A549 (cell line): ENCODE measurements around the gene MBTPS2.

Experiments
- CTCF ChIP-seq: fragments of >200 bp; sonication (Bioruptor Twin); formaldehyde crosslinking; IDR thresholded peaks from 3 replicates; pipeline ENCODE4 v1.5.1; 2016
- EHF ChIP-seq: fragments of 250-450 bp; sonication (Bioruptor Pico); IDR thresholded peaks from 2 replicates; pipeline ENCODE4 v1.5.0; 2020; ENCODE audit warnings: mild to moderate bottlenecking
- EP300 ChIP-seq, 2 experiments: fragments of >200 bp; sonication (Bioruptor Twin); formaldehyde crosslinking; IDR thresholded peaks; 2 replicates in 1 of 2; 3 replicates in 1 of 2; pipeline ENCODE4 v1.6.1; 2016 to 2017
- ESRRA ChIP-seq: fragments of 150-350 bp; IDR thresholded peaks from 2 replicates; pipeline ENCODE4 v1.6.1; 2014; ENCODE audit warnings: mild to moderate bottlenecking, low read length, borderline replicate concordance
- HOXA7 ChIP-seq: fragments of 250-450 bp; sonication (Bioruptor Pico); IDR thresholded peaks from 2 replicates; pipeline ENCODE4 v1.5.0; 2020; ENCODE audit warnings: mild to moderate bottlenecking, moderate library complexity
- JUNB ChIP-seq: fragments of >200 bp; sonication (Bioruptor Twin); formaldehyde crosslinking; IDR thresholded peaks from 2 replicates; pipeline ENCODE4 v1.6.1; 2016
- PHF8 ChIP-seq: fragments of 200-600 bp; sonication (generic); IDR thresholded peaks from 2 replicates; pipeline ENCODE4 v1.6.1; 2016; ENCODE audit warnings: low read depth, mild to moderate bottlenecking, antibody characterized with exemption, moderate library complexity, borderline replicate concordance
- POLR2A ChIP-seq: IDR thresholded peaks from 2 replicates; pipeline ENCODE4 v1.6.1; 2012; ENCODE audit warnings: mild to moderate bottlenecking, low read length
- REST ChIP-seq: fragments of 200-600 bp; sonication (generic); IDR thresholded peaks from 2 replicates; pipeline ENCODE4 v1.6.1; 2016; ENCODE audit warnings: antibody characterized with exemption, mild to moderate bottlenecking, moderate library complexity
- TFCP2L1 ChIP-seq: fragments of 250-450 bp; sonication (Bioruptor Pico); IDR thresholded peaks from 2 replicates; pipeline ENCODE4 v1.5.0; 2021; ENCODE audit warnings: mild to moderate bottlenecking

- TF ChIP-seq CTCF (no peak), POLR2A (no peak), REST (no peak), TFCP2L1 (no peak), ESRRA (no peak), PHF8 (no peak), JUNB (no peak), EHF (no peak), HOXA7 (CRISPR knock-in tag) (no peak), EP300 (IDR thresholded peaks at IDR 0.05) (no peak)
Measured at GRCh38 chrX:21798677-21799219, 40.7 kb upstream of the MBTPS2 start.
